RPMI7951 (cell line): ENCODE results near the gene RBBP9. TPM values are rescaled to one million over a fixed set of nuclear protein-coding genes. Genes with fewer than 3 reads are reported as not detected.
A peak's percentile ranks its signal among the peaks of the same experiment; 100 is the strongest.
"Not testable (repeated sequence)": the region's sequence is repeated elsewhere in the genome, so short reads cannot be mapped to it uniquely, and the experiment has no call there.

Source experiments
- DNase-seq: peaks from one replicate; pipeline ENCODE4 v3.0.0-alpha.2; 2012; ENCODE audit warnings: low read depth
- total RNA-seq: library from RNA; depleted of rRNA; stranded (reverse); fragments of >200 nt; shearing (Covaris generic); gene quantifications from 2 replicates; pipeline ENCODE4 v1.2.3, GENCODE V29; 2014; rRNA removed

The RBBP9 gene
- total RNA-seq, result 42.5 and 50.4 TPM in 2 replicates

DNA sequence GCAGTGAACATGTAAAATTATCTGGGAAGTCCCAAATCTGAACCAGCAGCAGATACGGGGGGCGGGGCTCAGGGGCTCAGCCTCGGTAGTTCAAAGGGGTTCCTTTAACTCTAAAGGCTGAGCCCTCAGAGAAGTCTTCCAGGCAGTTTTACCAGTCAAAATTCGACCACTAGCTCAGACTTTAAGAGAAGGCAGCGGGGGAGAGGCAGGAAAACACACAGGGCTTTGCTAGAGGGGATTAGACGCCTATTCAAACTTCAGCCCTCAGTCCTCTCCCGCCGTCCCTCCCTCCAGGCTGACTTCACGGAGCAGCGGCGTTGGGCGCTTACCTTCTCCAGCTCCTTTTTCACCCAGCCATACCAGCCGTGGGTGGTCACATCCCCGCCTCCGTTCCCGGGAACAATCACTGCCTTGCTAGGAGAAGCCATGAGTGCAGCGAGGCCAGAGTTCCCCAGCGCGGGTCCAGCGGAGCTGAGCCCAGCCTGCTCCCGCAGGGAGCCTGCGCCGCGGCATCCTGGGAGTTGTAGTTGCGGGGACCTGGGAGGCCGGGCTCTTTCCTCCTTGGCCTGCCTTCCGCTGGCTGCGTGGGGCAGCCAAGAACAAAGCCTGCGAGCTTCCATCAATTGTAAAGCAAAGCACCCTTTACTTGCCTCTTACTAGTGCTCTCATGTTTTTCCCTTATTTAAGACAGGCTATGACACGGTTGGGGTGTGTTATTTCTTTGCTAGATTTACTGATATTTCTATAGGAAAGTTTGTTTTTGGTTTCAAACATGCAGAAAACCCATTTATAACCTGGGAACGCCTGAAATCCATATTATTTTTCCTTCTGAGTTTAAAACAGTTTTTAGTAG, at the start of gene RBBP9:
Gene RBBP9 (minus strand): TSS at position 486 of the 853 bp plus-strand sequence. CDS start 58 bp downstream, at position 428.
- DNase-seq, result peak; percentile 86

DNA sequence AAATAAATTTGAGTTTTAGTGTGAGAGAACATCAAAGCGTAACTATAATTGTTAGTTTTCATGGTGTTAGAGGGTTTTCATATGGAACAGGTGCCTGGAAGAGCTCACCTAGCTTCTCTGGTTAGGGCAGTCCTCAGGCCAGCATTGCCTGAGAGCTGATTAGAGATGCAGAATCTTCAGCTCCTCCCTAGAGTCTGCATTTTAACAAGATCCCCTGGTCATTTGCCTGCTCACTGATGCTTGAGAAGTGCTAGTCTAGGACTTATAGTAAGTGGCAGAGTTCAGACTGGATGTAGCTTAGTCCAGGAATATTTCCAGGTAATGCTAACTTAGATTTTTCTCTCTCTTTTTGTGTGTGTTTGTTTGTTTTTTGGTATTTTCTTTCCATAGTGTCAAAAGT, 48.5 kb upstream of the RBBP9 start:
- no peak for DNase-seq

DNA sequence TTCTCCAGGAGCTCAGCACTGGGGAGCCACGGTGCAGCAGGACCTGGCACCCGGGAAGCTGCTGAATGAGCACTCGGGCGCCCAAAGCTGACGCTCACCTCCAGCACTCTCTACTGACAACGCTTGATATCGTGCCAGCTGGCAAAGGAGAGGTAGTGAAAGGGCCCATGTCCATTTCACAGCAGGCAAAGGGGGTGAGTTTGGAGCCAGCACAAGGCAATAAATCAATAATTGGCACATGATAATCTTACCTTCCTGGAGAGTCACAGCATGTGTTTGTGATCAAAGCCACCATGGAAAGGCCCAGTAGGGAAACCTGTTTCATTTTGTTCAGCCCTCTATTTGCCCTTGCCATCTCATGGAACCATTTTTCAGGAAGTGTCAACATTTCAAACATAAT, 46.9 kb upstream of the RBBP9 start:
- no peak for DNase-seq

DNA sequence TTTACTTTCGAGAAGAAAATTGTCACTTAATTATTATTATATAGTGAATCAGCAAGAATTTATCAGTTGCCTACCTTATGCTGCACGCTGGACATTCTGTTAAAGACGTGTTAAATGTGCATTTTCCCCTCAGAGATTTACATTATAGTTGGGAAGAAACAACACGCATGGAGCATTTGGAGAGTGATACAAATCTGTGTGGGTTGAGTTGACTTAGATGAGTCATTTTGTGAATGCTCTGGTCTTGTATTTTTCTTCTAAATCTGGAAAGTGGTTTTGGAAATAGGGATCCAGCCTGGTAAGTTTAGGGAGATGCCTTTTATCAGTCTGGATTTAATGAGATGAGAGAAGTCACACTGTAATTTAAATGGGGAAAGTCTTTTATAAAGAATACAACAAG, 46.2 kb upstream of the RBBP9 start:
- no peak for DNase-seq

DNA sequence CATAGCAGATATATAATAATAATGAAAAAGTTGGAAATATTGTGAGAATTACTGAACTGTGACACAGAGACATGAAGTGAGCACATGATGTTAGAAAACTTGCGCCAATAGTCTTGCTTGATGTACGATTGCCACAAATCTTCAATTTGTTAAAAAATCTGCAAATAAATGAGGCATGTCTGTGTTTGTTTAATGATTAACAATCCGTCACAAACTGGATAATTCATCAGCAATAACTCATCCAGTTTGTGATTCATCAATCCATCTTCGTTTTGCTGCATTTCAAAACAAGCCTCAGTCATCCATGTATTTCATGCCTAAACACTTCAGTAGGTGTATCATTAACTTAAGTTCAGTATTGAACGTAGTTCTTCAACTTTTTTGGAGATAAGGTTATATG, 44.7 kb upstream of the RBBP9 start:
- DNase-seq, result no peak

DNA sequence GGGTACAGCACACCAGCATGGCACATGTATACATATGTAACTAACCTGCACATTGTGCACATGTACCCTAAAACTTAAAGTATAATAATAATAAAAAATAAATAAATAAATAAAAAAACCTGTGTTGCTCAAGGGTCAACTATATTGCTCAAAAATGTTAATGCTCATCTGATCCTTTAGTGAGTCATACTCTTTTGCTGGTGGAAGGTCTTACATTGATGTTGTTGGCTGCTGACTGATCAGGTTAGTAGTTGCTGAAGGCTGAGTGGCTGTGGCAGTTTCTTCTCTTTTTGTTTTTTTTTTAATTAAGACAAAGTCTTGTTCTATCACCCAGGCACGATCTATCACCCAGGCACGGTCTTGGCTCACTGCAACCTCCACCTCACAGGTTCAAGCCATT, 40.6 kb upstream of the RBBP9 start:
- DNase-seq, result no peak

DNA sequence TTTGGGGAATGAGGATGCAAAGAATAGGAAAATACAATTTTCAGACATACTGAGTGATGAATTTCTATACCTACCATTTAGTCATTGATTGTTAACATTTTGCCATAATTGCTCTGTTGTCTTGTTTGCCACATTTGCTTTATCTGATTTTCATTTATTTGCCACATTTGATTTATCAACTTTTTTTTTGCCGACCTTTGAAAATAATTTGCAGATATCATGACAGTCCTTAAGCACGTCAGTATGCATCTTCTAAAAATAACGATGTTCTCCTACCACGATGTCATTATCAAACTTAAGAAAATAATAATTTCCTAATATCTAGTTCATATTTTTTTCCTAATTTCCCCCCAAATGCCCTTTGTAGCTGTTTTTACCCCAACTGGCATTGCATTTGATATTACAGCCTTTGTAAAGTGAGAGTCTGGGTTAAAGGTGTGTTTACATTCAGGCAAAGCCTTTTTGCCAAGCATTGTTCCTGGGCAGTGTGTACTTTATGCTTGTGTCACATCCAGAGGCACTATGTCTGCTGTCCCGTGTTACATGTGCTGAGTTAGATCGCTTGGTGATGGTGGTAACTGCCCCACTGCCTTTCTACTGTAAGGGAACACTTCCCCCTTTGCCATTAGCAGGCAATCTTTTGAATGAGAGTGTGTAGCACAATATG, 37.1 kb upstream of the RBBP9 start:
- no peak for DNase-seq

DNA sequence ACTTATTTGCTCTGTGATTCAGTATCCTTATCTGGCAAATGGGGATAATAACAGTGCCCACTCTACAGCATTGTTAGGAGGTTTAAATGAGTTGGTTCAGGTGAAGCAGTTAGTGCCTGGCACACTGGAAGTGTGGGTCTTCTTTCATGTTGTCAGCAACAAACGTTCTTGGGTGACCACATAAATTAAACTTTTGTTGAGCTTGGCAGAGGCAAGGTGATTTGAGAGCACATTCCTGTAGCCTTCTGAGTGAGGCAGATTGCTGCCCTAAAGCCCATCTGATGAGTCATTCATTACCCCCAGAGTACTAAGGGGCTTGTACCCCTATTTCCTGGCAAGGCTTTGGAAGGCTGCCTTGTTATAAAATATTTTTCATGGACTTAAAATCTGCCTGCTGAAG, 36.5 kb upstream of the RBBP9 start:
- no peak for DNase-seq

DNA sequence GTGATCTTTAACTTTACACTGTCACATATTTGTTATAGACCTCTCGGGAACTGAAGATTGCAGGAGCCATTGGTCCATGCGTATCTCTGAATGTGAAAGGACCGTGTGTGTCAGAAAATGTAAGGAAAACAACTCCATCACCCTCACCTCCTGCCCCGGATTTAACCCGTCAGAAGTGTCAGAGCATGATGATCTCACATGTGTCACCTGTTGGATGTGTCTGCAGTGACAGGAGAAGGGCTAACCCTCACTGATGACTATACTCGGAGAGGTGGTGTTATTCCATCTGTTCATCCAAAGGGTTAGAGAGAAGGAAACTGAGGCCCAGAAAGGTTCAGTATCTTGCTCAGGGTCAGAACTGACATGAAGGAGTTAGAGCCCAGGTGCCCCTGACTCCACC, 35.6 kb upstream of the RBBP9 start:
- DNase-seq, result no peak

DNA sequence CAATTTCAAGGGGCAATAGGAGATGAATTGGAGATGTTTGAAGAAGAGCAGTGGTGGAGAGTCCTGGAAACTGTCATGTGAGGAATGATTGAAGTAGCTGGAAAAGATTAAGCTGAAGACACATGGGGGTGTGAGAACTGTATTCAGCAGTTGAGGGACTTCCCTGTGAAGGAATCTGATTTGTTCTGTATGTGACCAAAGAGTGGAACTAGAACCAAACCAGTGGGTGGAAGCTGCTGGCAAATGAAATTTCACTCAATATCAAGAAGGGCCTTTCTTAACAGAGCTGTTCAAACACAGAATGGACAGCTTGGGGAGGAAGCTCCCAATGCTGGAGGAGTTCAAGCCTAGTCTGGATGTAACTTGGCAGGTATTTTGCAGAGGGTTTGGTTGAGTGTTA, 32.0 kb upstream of the RBBP9 start:
- DNase-seq, result no peak

DNA sequence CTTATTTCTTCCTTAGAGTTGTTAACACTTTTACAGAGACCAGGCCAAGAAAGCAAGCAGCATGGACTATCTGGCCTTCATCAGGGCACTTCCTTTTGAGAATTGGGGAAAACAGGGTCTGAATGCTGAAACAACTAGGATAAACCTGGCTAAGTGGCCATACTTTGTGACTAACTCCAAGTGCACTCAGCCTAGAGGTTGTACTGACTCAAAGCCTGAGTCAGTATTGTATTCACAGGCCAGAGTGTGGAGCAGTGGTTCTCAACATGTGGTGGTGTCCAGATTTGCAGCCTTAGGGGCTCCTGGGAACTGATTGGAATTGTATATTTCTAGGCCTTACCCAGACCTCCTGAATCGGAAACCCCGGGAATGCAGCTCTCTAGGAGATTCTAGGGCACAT, 30.8 kb upstream of the RBBP9 start:
- DNase-seq, result peak; percentile 68

DNA sequence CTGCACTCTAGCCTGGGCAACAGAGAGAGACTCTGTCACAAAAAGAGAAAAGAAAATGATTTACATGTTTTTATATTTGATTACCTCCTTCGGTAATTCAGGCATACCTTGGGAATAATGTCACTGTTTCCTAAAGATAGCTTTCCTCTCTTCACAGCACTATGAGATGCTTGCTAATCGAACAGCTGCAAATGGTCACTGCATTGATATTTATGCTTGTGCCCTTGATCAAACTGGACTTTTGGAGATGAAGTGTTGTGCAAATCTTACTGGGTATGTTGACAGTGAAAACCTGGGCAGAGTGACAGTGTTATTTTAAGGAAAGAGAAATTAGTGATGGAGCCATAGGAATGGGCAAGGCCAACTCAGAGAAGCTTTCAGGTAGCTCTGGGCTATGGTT, 30.3 kb upstream of the RBBP9 start:
- no peak for DNase-seq

DNA sequence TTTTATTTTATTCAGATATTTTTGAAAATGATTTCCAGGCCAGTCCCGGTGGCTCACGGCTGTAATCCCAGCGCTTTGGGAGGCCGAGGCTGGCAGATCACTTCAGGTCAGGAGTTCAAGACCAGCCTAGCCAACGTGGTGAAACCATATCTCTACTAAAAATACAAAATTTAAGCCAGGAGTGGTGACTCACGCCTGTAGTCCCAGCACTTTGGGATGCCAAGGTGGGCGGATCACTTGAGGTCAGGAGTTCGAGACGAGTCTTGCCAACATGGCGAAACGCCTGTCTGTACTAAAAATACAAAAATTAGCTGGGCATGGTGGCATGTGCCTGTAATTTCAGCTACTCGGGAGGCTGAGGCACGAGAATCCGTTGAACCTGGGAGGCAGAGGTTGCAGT, 29.7 kb upstream of the RBBP9 start:
- not testable (repeated sequence) for DNase-seq

DNA sequence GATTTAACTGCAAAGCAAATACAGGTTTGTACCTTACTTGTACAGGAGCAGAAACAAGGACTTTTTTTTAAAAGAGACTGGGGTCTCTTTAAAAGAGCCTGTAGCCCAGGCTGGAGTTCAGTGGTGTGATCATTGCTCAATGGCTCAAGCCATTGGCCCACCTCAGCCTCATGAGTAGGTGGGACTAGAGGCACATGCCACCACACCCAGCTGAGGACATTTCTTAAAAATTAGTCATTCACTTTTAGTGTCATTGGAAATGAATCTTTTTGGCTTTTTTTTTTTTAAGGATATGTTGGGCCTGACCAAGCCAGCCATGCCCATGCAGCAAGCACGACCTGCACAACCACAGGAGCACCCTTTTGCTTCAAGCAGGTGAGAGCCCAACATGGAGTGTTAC, 27.6 kb upstream of the RBBP9 start:
- peak; percentile 76 for DNase-seq

DNA sequence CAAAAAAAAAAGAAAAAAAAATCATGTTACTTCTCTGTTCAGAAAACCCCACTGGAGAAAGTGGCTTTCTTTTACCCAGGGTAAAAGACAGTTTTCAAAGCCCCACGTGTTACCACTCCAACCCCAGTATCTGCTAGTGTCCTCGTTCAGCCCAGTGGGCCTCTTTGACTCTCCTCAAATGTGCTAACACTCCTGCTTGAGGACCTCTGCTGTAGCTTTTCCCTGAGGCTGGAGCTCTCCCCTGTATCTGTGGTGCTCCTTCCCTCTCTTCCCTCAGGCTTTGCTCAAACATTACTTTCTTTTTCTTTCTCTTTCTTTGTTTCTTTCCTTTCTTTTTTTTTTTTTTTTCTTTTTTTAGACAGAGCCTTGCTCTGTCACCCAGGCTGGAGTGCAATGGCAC, 26.0 kb upstream of the RBBP9 start:
- no peak for DNase-seq

DNA sequence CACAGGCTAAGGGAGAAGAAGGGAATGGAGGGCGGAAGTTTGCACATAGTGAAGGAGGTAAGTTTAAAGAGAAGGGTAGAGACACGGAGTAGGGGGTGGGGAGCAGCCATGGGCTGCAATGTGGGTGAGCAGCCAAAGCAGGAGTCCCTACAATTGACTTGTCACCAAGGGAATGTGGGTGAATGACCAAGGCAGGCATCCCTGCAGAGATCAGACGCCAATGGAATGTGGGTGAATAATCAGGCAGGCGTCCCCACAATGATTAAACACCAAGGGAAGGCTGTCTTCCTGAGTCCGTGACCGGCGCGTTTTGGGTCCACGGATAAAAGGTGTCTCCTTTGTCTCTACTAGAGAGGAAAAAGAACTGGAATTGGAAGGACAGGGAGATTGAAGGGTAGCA, 25.0 kb upstream of the RBBP9 start:
- DNase-seq, result not testable (repeated sequence)

DNA sequence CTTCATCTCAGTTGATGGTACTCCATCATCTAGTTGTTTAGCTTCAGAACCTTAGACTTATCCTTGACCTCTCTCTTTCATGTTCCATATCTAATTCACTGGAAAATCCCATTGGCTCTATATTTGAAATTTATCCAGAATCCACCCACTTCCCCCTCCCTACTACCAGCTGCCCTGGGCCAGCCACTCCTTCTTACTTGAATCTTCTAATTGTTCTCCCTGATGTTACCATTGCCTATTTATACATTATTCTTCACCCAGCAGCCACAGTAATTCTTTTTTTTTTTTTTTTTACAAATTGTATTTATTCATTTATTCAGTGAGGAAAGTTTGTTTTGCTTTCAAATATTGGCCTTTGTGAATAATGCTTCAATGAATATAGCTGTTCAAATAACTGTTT, 18.9 kb upstream of the RBBP9 start:
- DNase-seq, result no peak

DNA sequence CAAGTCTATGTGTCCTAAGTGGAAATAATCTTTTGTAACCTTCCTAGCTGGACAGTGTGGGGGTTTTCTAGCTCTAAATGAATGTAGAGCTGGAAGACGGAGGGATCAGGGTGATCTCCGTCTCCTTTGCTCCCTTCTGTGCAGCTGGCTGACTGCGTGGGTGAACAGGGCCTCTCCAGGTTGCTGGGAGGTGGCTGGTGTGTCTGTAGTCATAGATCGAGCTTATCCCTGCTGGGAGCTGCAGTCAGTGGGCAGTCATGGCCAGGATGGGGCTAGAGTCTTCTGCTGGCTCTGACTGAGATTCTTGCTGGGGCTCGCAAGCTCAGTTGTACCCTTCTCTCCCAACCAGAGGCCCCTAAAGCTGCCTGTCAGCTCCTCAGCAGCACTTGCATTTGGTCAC, 17.1 kb upstream of the RBBP9 start:
- DNase-seq, result no peak

DNA sequence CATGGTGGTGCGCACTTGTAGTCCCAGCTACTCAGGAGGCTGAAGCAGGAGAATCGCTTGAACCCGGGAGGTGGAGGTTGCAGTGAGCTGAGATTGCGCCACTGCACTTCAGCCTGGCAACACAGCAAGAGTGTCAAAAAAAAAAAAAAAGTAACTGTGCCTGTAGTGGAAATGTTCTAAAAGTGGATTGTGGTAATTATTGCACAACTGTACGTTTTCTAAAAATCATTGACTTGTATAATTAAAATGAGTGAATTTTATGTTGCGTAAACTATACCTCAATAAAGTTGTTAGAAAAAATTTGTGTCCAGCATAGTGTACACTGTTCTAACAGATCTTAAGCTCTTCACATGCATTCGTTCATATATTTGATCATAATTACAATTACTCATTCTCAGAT, 16.2 kb upstream of the RBBP9 start:
- DNase-seq, result no peak

DNA sequence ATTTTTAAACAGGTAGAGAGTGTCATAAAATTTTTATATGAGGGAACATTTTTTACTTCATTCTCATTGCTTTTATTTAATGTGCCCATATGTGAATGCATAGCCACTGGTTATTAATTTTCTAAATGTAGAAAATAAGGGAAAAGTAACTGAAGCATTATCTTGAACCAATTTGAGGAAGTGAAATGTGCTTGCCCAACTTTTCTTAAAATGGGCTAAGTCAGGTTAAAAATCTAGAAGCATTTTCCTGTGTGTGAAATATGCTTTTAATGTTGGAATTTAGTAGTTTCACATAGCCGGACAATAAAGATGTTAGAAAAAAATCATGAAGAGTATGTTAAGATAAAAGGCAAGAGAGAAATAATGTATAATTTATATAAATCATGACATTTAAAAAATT, 14.5 kb upstream of the RBBP9 start:
- no peak for DNase-seq

DNA sequence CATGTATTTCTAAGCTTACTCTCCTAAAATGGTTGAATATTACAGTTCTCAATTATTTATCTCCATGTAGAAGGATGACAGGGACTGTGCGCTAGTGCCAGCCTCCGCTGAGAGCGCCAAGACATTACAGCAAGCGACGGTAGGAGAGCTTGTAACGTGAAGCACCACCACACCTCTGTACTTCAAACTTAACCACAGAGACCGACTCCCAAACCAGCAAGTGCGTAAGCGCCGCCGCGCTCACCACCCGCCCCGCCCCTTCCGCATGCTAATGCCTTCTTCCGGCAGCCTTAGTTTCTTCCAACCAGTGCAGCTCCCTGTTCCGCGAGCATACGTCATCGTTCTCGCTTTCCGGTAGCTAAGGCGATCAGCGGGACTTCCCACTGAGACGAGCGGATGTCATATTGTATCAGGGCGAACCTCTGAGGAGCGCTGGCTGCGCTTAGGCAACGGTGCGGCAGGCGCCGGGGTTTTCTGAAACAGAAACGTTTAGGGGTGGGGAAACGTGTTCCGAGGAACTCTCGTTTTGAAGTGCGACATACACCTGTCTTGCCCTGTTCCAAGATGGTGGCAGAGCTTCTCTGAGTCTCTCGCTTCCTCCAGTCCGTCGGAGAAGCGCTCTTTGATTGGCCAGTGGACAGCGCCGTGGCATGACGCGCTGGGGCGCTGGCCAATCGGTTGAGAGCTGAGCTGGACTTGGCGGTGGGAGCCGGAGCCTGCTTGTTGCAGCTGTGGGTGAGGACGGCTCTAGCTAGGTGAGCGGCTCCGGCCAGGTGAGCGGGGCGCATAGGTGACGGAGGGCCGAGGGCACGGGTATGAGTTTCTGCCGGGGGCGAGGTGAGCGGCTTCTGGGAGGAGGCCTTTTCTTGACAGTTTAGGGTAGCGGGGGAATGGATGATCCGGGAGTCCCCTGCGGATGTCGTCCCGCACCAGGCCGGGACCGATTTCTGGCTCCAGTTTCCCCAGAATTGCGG, 10.5 kb upstream of the RBBP9 start, which contains the start of gene SEC23B:
Gene SEC23B (plus strand): TSS at position 723 of the 974 bp plus-strand sequence. CDS start 2,896 bp downstream, outside the sequence.
- peak; percentile 98 for DNase-seq

DNA sequence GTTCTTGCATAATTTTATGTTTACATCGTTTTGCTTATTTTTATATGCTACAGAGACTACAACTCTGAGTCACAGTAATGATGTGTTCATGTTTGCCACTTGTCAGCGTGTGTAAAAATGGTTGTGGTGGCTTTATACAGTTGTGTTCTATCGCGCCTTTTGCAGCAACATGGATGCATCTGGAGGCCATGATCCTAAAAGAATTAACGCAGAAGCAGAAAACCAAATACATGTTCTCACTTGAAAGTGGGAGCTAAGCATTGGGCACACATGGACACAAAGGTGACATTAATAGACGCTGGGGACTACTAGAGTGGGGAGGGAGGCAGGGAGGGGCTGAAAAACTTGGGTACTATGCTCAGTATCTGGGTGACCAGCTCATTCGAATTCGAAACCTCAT, 9.7 kb upstream of the RBBP9 start:
- DNase-seq, result peak; percentile 14
